Epidermal melanocyte (primary cell): ENCODE measurements around the gene PSMD14.

ENCODE experiments used
- DNase-seq: peaks from one replicate; pipeline ENCODE4 v3.0.0; 2011; ENCODE audit warnings: low spot score; ENCODE audit not compliant: insufficient read length

PSMD14 gene

DNA sequence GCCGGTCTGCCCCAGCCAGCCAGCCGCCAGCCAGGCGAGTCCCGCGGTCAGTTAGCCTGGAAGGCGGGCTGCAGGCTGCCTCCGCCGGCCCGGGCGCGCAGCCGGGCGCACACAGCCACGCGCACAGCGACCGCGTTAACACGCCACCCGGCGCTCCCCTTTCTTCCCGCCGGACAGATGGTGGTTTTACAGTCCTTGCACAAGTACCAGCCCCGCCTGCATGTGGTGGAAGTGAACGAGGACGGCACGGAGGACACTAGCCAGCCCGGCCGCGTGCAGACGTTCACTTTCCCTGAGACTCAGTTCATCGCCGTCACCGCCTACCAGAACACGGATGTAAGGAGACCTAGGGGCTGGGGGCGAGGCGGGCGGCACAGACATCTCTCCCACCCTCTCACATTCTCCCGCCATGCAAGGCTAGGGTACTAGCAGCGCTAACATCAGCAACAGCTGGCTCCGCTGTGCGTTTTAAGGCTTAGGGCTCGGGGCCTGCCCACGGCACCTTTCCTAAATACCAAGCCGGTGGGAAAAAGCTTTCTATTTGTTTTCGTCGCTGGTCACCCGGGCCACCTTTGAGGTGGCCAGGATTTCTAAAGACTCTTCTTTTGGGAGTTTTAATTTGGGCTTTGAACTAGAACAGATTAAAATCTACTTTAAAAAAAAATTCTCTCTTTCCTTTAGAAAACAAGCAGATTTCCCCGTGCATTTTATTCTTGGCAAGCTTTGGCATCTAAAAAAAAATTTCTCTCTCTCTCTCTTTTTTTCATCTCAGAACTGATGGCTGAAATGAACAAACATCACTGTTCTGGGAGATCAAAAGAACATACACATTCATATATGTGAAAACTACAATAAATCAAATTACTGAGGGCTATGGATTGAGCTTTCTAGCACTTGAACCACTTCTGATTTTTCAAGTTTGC, 110.8 kb downstream of the PSMD14 start:
- DNase-seq: no peak

DNA sequence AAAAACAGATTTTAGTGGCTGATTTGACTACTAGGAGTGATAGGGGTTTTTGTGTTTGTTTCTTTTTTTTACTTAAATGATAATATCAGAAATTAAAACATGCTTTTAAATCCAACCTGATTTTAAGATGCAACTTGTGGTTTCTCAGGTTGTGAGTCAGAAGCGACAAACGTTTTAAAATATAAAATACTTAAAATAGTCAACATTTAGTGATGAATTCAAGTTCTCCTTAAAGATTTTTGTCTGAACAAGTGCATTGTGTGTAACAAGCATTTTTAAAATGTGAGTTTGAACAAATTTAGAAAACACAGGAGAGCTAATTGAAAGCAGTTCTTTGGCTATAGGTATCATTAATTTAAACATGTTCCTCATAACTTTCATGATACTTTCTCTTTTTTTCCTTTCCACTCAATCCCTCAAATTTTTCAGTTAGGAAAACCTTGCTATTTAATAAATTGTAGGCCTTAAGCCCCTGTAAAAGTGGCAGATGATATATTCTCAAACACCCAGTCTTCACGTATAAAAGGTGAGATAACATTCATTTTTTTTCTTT, 111.5 kb downstream of the PSMD14 start:
- no peak for DNase-seq

DNA sequence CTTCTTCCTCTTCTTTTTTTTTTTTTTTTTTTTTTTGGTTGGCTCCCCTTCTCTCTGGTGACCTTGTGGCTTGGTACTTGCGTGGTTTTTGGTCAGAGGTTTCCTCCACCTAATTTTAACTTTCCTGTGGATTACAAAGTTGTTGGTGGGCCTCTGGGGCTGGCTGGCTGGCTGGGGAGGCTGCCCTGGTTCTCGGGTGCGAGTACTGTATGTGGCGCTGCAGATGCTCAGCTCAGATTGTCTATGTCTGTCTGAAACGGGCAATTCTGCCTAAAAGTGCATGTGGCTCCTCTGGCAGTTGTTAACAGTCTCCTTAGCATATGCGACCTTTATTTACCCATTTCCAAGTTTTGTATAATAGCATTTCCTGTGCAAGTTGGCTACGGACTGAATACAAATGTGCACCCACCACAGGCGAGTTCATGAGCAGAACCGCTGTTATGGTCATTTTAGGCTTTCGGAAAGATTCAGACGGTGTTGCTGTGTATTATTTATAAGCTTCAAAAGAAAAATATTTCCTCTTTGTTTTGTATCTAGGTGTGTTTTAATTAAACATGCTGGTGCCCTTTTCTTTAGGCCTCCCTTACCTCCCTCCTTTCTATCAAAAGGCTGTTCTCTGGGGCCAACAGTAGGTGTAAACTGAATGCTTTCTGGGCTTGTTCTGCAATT, 112.3 kb downstream of the PSMD14 start:
- no peak for DNase-seq

DNA sequence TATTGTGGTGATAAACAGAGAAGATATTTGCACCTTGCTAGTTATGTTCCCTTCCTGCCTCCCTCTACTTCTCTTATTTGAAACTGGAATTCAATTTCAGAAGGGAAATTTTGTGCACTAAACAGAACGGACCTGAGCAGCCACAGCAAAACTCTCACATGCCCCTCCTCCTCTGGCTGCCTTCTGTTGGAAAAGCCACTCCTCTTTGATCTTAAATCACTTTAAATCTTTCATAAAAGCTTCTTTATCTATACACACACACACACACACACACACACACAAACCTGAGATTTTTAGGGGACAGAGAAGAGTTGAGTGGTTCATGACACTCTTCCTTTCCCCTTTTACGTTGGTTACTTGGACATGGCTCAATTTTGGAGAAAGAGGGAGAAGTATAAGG, 113.5 kb downstream of the PSMD14 start:
- no peak for DNase-seq

DNA sequence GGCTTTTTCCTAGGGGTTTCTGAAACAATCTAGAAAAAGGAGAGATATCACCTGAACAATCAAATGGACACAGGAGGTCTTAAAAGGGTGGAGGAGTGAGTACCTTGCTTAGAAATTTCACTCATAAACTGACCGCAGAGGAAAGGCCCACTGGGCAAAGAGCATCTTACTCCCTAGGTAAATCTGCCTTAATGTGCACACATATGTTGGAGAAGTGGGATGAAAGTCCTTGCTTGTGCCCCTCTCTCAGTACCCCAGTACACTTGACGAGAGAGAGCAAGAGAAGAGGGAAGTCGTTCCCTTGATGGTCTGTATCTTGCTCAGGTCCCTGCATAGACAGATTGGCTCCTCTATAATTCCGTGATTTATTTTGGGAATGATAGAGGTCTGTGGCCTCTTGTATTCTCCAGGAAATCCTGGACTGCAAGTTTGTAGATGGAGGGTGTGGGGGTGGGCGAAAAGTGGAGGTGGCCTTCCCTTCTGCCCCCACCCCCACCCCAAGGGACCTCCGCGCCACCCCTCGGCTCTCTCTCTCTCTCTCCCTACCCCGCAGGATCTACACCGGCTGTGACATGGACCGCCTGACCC, 114.7 kb downstream of the PSMD14 start:
- DNase-seq: no peak

DNA sequence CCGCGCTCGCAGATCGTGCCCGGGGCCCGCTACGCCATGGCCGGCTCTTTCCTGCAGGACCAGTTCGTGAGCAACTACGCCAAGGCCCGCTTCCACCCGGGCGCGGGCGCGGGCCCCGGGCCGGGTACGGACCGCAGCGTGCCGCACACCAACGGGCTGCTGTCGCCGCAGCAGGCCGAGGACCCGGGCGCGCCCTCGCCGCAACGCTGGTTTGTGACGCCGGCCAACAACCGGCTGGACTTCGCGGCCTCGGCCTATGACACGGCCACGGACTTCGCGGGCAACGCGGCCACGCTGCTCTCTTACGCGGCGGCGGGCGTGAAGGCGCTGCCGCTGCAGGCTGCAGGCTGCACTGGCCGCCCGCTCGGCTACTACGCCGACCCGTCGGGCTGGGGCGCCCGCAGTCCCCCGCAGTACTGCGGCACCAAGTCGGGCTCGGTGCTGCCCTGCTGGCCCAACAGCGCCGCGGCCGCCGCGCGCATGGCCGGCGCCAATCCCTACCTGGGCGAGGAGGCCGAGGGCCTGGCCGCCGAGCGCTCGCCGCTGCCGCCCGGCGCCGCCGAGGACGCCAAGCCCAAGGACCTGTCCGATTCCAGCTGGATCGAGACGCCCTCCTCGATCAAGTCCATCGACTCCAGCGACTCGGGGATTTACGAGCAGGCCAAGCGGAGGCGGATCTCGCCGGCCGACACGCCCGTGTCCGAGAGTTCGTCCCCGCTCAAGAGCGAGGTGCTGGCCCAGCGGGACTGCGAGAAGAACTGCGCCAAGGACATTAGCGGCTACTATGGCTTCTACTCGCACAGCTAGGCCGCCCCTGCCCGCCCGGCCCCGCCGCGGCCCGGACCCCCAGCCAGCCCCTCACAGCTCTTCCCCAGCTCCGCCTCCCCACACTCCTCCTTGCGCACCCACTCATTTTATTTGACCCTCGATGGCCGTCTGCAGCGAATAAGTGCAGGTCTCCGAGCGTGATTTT, 115.5 kb downstream of the PSMD14 start:
- DNase-seq: no peak

DNA sequence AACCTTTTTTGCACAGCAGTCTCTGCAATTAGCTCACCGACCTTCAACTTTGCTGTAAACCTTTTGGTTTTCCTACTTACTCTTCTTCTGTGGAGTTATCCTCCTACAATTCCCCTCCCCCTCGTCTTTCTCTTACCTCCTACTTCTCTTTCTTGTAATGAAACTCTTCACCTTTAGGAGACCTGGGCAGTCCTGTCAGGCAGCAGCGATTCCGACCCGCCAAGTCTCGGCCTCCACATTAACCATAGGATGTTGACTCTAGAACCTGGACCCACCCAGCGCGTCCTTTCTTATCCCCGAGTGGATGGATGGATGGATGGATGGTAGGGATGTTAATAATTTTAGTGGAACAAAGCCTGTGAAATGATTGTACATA, 116.2 kb downstream of the PSMD14 start:
- DNase-seq: no peak

DNA sequence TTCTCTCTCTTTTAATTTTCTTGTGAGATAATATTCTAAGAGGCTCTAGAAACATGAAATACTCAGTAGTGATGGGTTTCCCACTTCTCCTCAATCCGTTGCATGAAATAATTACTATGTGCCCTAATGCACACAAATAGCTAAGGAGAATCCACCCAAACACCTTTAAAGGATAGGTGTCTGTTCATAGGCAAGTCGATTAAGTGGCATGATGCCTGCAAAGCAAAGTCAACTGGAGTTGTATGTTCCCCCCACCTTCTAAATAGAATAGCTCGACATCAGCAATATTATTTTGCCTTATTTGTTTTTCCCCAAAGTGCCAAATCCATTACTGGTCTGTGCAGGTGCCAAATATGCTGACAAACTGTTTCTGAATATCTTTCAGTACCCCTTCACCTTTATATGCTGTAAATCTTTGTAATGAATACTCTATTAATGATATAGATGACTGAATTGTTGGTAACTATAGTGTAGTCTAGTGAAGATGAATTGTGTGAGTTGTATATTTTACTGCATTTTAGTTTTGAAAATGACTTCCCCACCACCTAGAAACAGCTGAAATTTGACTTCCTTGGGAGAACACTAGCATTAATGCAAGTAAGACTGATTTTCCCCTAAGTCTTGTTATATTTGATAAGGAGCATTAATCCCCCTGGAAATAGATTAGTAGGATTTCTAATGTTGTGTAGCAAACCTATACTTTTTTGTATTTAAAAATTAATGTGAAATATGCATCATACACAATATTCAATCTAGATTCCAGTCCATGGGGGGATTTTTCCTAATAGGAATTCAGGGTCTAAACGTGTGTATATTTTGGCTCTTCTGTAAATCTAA, 116.9 kb downstream of the PSMD14 start:
- no peak for DNase-seq

DNA sequence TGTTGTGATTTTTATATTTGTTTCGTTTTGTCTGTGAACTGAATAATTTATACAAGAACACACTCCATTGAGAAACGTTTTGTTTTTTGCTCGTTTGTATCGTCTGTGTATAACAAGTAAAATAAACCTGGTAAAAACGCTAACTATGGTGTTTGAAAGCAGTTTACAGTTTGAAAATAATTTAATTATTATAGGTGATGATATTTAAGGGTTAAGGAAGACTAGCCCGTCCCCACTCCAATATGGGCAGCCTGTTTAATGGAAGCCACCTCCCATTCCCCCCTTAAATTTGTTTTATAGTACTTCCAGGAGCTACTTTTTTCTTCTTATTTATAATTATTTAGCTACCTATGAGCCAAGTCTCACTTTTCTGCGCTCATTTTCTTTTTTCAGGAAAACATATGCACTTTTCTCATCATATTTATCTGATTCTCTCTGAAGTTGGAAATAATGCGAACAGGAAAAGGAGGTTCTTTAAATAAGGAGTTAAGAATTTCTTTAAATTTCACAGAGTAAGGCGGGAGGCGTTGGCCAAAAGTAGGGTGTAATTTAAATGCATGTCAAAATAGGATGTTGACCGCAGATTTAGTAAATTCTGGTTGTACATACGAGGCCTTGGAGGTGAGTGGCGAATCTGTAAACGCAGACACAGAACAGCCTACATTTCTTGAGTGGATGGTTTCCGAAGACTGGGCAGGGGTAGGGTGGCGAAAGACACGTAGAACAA, 117.7 kb downstream of the PSMD14 start:
- no peak for DNase-seq

DNA sequence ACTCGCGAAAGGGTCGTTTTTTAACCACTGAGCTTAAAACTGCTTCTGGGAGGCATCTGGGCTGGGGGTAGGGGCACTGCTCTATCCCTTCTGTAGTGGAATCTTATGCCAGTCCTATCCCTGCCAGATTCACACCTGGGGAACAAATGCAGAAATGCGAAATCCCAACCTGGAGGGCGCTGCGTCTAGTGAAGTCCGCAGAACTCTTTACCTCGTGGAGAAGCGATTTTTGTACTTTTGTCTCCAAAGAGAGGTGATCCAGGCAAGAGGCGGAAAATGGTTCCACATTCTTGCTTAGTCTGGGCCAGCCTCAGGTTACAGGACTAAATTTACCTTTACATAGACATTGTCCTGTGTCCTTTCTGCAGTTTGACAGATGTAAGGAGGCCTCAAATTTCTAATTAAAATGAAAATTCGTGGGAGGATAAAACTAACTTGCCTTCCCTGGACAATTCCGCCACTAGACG, 118.3 kb downstream of the PSMD14 start:
- DNase-seq: no peak

DNA sequence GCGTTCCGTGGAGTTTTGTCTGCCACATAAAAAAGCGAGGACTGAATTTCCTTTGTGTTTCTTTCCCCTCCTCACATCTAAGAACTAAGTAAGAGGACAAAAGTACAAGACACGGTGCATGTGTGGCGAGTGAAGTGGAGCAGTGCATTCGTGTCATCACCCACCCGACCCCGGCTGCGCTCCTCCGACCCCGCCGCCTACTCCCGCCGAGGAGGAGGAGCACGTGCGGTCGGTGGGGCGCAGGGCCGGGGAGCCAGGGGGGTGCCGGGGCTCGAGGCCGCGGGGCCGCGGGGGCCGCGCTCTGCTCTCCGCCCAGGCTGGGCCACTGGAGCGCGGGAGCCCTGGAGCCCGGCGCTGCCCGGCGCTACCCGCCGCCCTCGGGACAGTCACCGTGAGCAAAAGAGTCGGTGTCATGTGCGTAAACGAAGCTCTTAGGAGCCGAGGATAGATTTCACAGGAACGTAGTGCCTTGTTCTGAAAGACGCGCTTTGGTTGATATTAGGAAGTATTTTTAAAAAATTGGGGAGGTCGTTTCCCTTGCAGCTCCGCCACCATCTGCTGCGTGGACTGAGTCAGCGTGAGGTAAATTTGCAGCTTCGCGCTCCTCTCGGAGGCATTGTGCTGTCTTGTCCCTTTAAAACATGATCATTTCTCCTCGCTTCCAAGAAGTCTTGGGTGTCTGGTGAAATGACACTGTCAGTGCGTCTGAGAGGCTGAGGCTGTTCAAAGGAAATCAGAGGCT, 118.9 kb downstream of the PSMD14 start:
- no peak for DNase-seq

DNA sequence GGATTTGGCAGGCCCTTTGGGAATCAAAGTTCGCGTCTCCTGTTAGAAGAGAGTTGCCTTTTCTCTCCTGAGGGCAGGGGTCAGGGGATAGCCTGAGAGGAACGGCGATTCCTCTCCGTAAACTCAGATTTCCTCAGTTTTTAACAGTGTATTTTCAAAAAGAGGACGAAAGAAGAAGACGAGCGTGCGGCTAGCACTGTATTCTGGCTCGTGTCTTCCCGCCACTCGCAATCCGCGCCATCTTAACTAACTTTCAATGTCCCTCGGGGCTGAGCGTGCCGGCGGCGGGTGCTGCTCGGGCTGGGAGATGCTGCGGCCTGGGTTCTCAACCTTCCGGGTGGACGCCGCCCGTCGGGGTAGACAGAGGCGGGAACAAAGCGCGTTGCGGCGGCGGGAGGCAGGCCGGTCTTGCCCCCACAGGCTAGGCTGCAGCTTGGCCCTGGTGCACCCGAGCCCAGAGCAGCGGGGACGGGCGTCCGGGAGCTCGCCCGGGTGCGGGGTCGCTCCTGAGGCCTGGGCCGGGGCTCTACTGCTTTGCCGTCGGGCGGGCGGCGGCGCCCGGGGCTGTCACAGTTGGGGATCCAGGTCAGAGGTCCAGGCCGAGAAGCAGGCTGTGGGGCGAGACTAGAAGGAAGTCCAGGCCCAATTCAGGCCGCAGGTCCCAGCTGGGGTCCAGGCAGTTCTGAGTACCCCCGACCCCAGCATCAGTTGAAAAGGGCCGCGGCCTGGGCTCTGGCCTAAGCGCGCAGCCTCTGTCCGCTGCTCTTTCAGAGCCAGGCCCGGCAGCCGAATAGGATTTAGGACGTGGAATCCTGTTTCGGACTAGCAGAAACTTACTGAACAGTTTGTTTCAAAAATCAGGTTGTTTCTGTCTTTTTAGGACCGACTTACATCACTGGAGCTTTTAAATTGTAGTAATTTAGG, 119.7 kb downstream of the PSMD14 start:
- no peak for DNase-seq

DNA sequence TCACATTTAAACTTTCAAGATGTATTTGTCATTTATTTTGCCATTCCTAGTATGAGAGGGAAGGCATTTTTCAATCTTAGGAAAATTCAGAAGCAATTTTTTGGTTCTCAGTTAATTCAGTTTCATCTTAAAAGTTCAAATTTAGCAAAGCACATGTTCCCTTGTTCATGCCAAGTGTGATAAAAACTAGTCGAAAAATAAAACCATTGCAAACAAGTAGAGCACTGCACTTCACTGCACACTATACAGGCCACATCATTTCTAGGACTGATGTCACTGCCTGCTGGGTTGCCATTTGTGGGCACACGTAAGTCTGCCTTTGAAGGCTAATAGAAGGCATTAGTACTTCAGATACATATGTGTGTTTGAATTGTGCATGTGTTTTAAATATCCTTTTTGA, 122.2 kb downstream of the PSMD14 start:
- no peak for DNase-seq

DNA sequence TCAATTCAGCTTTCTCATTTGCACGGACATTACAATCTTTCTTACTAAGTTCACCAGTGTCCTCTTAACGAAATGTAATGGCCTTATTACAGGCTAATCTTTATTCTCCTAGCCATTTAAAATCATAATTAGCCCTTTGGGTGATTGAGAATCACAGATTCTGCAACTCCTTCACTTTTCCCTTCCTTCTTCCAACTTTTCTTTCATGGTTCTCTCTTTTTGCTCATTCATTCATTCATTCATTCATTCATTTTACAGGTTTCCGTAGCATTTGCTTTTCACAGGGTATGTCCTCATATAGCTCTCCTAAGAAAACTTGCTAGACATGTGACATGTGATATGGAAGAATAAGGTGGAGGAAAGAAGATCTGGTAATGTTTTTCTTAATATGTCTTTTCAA, 123.9 kb downstream of the PSMD14 start:
- no peak for DNase-seq

DNA sequence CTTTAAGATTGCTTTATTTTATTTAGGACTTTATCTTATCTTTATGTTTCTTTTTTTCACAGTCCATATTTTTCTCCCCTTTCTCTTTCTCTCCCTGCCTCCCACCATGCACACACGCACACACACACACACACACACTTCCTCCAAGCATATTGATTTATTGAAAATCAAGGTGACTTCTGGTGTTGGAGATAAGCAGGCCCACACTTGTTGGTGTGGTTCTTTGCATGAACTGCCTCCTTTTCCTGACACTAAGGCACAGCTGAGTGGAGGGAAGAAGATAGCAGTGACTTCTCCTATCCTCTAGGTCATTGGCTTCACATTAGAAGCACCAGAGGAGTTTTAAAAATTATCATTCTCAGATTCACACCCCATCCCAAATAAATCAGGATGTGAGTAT, 125.9 kb downstream of the PSMD14 start:
- no peak for DNase-seq

DNA sequence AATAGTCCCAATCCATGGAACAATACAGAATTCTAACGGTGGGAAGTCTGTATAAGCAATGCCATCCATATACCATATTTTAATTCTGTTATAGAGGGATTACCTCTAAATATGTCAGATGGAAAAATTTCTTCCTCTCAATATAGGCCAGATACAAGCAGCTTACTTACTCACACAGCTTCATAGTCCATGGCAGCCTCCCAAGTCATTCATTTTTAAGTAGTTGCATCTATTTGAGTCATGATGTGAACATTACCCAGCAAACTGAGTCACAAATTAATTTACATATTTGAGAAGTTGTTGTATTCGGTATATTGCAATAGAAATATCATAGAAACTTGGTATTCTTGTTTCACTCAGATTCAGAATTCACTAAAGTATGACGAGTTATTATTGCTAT, 128.2 kb downstream of the PSMD14 start:
- no peak for DNase-seq

DNA sequence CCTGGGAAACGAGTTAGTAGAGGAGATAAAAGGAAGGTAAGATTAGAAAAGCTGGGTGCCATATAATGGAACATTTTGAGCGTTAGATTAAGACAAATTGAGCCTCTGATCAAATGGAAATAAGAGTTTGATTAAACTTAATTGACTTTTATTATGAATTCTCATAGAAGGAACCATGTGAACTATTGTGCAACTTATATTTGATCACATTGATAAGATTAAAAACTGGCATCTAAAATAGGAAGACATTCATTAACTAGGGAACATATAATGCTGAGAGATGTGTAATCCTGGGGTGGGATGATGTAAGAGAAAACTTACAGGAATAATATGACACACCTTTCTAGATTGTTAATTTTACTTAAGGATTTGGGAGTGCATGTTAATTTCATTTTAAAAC, 130.4 kb downstream of the PSMD14 start:
- no peak for DNase-seq

DNA sequence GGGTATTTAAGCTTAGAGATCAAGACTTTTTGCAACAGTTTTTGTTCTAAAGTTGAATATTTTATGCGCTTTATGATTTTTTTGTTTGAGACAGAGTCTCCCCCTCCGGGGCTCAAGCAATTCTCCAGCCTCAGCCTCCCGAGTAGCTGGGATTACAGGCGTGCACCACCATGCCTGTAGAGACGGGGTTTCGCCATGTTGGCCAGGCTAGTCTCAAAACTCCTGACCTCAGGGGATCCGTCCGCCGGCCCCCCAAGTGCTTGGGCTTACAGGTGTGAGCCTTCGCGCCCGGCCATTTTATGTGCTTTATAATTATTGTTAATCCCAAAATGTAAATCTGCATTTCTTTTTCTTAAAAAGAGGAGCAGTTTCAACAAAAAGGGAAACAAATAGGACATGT, 136.9 kb downstream of the PSMD14 start:
- no peak for DNase-seq
